Neural cell (in vitro differentiated cells): ENCODE results near the gene DAGLB.

Experiments
- EZH2 ChIP-seq: fragments of 200-600, 300-800 bp; shearing (Covaris generic), sonication (generic); IDR thresholded peaks from 2 replicates; pipeline ENCODE4 v1.6.1; 2014; ENCODE audit warnings: antibody characterized with exemption, low read length, borderline replicate concordance, mild to moderate bottlenecking; ENCODE audit not compliant: insufficient read depth, poor library complexity, severe bottlenecking
- TF ChIP-seq, protein P1 (sequence below): fragments of 450-650 bp; IDR thresholded peaks from 2 replicates; pipeline ENCODE4 v1.5.1; 2014; ENCODE audit warnings: antibody characterized with exemption, mild to moderate bottlenecking, moderate library complexity; ENCODE audit not compliant: poor library complexity, severe bottlenecking

DNA sequence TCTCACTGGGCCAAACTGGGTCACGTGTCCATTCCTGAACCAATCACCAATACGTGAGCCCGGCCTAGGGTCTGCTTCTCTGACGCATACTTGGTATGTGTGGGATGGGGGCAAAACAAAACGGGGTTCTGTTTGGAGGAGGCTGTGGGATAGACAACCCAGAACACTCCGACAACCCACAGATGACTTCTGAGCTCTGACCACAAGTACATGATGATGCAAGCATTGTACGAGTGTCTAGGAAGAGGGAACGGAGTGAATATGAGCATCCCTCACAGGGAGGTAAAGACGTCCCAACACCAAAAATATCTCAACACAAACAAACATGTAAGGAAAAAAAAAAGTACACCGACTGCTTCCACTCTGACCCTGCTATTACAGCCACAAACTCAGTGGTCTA, 5.6 kb downstream of the DAGLB start:
- no peak for TF ChIP-seq EZH2
- TF ChIP-seq, protein P1, sequence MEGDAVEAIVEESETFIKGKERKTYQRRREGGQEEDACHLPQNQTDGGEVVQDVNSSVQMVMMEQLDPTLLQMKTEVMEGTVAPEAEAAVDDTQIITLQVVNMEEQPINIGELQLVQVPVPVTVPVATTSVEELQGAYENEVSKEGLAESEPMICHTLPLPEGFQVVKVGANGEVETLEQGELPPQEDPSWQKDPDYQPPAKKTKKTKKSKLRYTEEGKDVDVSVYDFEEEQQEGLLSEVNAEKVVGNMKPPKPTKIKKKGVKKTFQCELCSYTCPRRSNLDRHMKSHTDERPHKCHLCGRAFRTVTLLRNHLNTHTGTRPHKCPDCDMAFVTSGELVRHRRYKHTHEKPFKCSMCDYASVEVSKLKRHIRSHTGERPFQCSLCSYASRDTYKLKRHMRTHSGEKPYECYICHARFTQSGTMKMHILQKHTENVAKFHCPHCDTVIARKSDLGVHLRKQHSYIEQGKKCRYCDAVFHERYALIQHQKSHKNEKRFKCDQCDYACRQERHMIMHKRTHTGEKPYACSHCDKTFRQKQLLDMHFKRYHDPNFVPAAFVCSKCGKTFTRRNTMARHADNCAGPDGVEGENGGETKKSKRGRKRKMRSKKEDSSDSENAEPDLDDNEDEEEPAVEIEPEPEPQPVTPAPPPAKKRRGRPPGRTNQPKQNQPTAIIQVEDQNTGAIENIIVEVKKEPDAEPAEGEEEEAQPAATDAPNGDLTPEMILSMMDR: no peak
